ENCODE data around the gene PPP2R2C. TPM values are rescaled to one million over a fixed set of nuclear protein-coding genes. Genes with fewer than 3 reads are reported as not detected.

The PPP2R2C gene
- total and polyA plus RNA-seq, 9 of the 15 experiments (the other 6 are each of a cell fraction or from before 2014, with no cell fraction given) = 0.04 to 0.06 TPM; not detected in 7

- intact Hi-C loops (cut with micrococcal nuclease) (no loop called here), in situ Hi-C loops (cut with MboI) (no loop called here)
- no TSS peak for BruUV-seq (replicated peaks)
- CTCF ChIA-PET (ENCODE audit: low intra/inter-chr PET ratio) = no interaction called here
- Histone ChIP-seq H3K27me3 (ENCODE audit: control insufficient read depth in 2 of 2, insufficient read depth in 2 of 2, low read length in 2 of 2) (peaks cover 0 to 50% of the 10 kb centered on the region in 2 experiments; a peak in 2 of 5 replicates), H3K9me1 (ENCODE audit: control insufficient read depth, insufficient read depth, low read length) (no peaks in the 10 kb centered on the region), H3K79me2 (ENCODE audit: control insufficient read depth, insufficient read depth, low read length) (no peaks in the 10 kb centered on the region), H3K4me1 (replicated peaks in 1 of 2; ENCODE audit: control insufficient read depth in 2 of 2, insufficient read depth in 2 of 2, low read length in 2 of 2) (peaks cover 0 to 4% of the 10 kb centered on the region in 2 experiments; a peak in 2 of 5 replicates), H3K9me3 (replicated peaks; ENCODE audit: control insufficient read depth, insufficient read depth, low read depth, low read length) (no peaks in the 10 kb centered on the region), H3K4me3 (no peak overlapping the region), H4K20me1 (replicated peaks; ENCODE audit: control insufficient read depth, insufficient read depth, low read length) (no peaks in the 10 kb centered on the region; the same call in 1 of the 2 replicates), H3K27ac (ENCODE audit: extremely low read depth, low read depth, low read length) (no peak overlapping the region), H2AFZ (ENCODE audit: low read depth, low read length) (no peak overlapping the region), H3K9ac (ENCODE audit: insufficient read depth in 1 of 2, low read depth in 2 of 2, low read length in 2 of 2) (no peak overlapping the region), H3K4me2 (ENCODE audit: insufficient read depth, low read length) (no peak overlapping the region), H3K36me3 (ENCODE audit: control insufficient read depth, insufficient read depth, low read length) (no peaks in the 10 kb centered on the region)
- 0% methylated on average over 5 of the region's 5 CpGs for WGBS (ENCODE audit: insufficient coverage, low coverage, missing lambda C conversion rate)
- ATAC-seq (no peak), DNase-seq (ENCODE audit: extremely low read depth in 1 of 4, low spot score in 3 of 4) (no peak), FAIRE-seq (no peak)
- POLR2A ChIA-PET = no interaction called here
- TF ChIP-seq MAX (CRISPR knock-in tag; IDR thresholded peaks at IDR 0.05) (no peak), E2F1 (CRISPR knock-in tag; IDR thresholded peaks at IDR 0.05) (no peak), NR1H2 (CRISPR knock-in tag; IDR thresholded peaks at IDR 0.05) (no peak), XRCC4 (IDR thresholded peaks at IDR 0.05; ENCODE audit: extremely low read depth, insufficient read depth, insufficient read length) (no peak), RERE (CRISPR knock-in tag; IDR thresholded peaks at IDR 0.05; ENCODE audit: borderline replicate concordance) (no peak), NUFIP1 (IDR thresholded peaks at IDR 0.05; ENCODE audit: partially characterized antibody) (no peak), SP2 (IDR thresholded peaks at IDR 0.05; ENCODE audit: extremely low read depth, low read depth, low read length, poor library complexity, severe bottlenecking) (no peak), DMBX1 (CRISPR knock-in tag; IDR thresholded peaks at IDR 0.05; ENCODE audit: borderline replicate concordance) (no peak), SAFB (IDR thresholded peaks at IDR 0.05; ENCODE audit: borderline replicate concordance, low read depth, low read length) (no peak), DNMT1 (IDR thresholded peaks at IDR 0.05) (no peak), ZNF445 (CRISPR knock-in tag; IDR thresholded peaks at IDR 0.05; ENCODE audit: low read depth) (no peak), ZNF217 (CRISPR knock-in tag; IDR thresholded peaks at IDR 0.05) (no peak), YBX1 (IDR thresholded peaks at IDR 0.05) (no peak), ZNF12 (CRISPR knock-in tag; IDR thresholded peaks at IDR 0.05) (no peak), TFAP4 (CRISPR knock-in tag; IDR thresholded peaks at IDR 0.05; ENCODE audit: borderline replicate concordance) (no peak)
These were observed 47.1 kb downstream of the PPP2R2C start for GRCh38 chr4:6425336-6425735.
